Measurements from ENCODE around the gene FAM200B.
"Not testable (repeated sequence)": the region's sequence is repeated elsewhere in the genome, so short reads cannot be mapped to it uniquely, and the experiment has no call there.

The FAM200B gene

DNA sequence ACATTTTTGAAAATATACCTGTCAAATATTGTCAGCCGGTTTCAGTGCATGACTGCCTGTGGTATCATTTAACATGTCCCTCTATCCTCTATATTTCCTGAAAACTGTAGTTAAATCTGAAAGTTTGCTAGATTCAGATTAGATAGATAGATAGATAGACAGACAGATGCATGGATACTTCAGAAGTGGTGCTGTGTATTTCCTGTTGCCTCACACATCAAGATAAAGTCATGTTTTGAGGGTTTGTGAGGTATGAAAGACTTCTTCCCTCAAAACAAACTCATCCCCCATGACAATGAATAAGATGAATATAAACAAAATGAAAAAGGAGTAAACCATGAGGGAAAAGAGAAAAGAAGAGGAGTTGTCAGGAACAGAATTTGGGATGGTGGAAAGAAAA is 15.2 kb downstream of the FAM200B start:
- no peak for DNase-seq

DNA sequence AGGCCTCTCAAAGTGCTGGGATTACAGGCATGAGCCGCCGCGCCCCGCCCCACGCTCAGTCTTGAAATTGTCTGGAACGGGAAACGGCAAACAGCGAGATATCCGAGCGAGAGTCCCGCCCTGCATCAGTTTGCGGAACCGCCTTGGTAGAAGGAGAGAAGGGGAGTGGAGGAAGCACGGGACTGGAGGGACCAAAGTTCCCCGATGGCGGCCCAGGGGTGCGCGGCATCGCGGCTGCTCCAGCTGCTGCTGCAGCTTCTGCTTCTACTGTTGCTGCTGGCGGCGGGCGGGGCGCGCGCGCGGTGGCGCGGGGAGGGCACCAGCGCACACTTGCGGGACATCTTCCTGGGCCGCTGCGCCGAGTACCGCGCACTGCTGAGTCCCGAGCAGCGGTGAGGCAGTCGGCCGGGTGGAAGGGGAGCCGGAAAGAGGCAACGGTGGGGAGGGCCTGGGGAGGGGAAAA is 21.3 kb downstream of the FAM200B start, which contains the start of gene BST1:
Gene BST1 (plus strand): TSS at position 125 of the 463 bp plus-strand sequence. CDS start 80 bp downstream, at position 205.
- DNase-seq: no peak

DNA sequence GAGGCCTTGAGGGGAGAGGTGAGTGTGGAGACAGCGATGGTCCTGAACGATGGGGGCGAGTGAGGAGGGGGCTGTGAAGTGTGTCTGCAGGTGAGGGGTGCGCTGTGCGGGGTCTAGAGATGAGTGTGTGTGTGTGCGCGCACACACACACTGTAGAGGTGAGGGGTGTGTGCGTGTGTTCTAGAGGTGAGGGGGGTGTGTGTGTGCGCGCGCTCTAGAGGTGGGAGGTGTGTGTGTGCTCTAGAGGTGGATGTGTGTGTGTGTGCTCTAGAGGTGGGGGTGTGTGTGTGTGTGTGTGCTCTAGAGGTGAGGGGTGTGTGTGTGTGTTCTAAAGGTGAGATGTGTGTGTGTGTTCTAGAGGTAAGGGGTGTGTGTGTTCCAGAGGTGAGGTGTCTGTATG is 21.8 kb downstream of the FAM200B start:
- DNase-seq: no peak

DNA sequence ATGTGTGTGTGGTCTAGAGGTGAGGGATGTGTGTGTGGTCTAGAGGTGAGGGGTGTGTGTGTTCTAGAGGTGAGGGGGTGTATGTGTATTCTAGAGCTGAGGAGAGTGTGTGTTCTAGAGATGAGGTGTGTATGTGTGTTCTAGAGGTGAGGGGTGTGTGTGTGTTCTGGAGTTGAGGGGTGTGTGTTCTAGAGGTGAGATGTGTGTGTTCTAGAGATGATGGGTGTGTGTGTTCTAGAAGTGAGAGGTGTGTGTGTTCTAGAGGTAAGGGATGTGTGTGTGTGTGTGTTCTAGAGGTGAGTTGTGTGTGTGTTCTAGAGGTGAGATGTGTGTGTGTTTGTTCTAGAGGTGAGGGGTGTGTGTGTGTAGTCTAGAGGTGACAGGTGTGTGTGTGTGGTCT is 22.5 kb downstream of the FAM200B start:
- DNase-seq: no peak

DNA sequence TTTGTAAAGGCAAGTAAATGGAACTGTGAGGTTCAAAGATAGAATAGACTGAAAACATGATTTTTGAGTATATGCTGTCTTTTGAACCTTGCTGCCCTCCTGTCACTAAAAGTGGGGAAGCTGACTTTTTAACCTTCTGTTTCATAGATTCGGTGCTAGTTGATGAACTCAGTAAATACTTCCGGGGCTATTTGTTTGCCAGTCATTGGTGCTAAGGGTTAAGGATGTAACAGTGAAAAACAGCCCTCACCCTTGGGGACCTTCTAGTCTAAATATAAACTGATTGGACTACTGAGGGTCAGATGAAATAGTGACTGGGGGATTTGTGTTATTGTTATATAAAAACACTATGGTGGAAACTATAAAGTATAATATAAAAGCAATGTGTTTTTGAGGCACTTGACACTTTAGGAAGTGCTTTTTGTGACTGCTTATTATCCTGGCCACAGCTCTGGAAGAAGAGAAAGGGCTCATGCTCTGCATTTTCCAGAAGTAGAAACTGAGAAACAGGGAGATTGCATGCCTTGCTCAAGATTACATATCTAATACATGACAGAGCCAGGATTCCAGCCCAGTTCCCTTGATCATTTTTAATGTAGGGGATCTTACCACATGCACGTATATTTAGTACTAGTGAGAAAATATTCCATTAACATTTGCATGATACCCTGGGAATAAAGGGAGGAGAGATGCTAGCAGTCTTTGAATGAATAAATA is 25.2 kb downstream of the FAM200B start:
- no peak for DNase-seq

DNA sequence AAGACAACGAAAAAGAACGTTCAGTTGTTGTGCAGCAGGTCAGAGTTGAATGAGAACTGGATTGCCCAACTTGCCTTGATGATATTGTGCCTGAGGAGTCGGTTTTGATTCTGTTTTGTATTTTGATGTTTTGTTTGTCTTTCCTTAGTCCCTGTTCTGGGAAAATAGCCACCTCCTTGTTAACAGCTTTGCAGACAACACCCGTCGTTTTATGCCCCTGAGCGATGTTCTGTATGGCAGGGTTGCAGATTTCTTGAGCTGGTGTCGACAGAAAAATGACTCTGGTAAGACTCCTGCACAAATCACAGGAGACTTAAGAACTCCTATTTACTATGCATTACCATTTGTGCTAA is 25.7 kb downstream of the FAM200B start:
- DNase-seq: no peak

DNA sequence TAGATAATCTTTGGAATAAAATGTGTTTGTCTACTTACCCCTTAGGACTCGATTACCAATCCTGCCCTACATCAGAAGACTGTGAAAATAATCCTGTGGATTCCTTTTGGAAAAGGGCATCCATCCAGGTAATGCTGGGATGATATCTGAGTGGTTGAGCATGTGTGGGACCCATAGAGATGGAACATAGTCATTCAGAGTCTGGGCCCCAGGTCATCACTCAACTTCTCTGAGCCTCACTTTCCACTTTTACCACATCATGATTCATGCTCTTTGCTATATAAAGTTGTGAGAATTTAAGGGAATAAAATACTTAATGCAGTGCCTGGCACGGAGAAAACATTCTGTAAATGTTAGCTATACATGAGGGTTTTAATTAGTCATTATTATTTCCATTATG is 30.1 kb downstream of the FAM200B start:
- no peak for DNase-seq

DNA sequence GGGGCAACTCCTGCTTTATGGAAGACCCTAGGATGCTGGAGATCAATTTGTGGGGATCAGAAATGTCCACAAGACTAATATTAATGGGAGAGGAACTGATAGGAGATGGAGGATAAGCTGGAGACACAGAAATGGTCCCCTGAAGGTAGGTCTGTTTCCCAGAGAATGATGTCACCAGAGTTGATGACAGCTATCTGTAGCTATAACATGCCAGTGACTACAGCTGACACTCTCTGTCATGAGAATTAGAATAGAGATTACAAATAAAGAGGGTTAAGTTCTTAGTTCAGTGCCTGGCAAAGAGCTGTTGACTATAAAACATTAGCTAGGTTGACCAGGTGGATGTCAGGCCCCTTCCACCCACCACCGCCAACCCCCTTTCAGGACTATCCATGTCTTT is 30.6 kb downstream of the FAM200B start:
- no peak for DNase-seq

DNA sequence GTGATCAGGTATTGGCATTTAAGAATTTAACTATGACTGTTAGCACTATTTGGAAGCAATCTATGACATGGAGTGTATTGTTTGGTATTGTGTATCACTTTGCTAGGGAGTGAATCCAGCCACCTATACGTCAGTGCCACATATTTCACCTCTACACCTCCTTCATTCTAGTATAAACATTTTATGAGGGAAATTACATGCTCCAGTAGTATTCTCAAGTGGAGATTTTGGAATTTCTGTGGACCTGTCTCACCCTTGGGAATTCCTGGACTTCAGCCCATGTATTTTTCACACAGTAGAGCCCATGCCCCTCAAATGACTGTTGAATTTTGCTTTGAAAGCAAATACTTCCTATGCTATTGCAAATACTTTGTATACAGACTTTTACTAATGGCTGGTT is 32.5 kb downstream of the FAM200B start:
- DNase-seq: no peak

DNA sequence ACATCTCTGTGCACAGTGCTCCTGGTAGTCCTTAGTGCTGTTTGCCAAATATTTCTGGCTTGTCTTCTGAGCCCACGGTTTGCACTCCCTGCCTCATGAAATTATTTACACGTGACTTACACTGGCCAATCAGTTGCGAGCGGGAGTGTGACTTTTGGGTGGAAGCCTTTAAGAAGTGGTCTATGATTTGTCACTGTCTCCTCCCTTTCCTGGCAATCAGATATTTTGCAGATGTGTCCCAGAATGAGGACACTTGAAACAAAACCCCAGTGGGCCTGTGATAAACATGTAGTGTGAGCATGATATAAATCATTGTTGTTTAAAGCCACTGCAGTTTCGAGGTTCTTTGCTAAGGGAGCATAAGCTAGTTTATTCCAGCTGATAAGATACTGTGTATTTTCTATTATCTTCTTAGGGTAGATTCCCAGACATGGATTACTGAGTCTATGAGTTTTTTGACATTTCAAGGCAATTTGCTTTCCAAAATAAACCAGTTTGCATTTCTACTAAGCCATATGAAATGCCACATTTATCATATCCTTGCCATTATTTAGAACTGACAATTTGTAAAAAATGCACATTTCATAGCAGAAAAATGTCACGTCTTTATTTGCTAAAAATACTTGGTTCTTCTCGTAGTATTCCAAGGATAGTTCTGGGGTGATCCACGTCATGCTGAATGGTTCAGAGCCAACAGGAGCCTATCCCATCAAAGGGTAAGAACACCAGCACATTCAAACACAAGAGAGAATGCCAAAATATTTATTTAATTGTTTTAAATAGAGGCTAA is 33.2 kb downstream of the FAM200B start:
- no peak for DNase-seq

DNA sequence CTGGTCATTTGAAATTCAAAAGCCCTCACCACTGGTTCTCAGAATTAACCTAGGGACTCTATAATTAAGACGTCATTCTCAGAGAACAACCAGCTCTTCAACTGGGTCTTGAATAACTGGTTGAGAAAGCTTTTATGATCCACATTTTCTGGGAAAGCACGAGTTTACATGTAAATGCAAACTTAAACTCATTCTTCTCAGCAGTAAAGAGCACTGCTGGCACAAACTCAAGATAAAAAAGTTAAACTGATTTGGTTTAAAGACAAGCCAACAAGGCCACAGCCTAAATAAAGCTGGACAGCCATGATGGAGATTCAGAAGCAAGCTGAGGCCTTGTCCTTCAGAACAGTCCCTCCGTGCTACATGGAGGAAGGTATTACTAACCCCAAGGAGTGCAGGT is 34.5 kb downstream of the FAM200B start:
- DNase-seq: no peak

DNA sequence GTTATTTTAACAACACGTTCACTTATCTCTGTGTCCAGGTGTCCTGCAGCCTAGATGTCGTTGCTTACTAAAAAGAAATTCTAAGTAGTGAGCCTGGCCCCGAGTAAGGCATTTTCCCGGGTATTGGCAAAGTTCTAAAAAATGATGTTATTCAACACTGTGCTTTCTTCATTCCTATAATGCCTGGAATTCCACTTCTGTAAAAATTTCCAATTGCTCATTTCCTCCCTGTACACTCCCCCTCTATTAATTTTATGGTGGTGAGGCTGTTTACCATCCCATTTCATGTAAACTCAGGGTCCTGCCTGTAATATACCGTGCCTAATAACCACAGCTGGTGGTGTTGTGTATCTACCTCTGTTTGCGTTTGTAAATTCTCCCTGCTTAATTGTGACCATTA is 35.5 kb downstream of the FAM200B start:
- DNase-seq: no peak

DNA sequence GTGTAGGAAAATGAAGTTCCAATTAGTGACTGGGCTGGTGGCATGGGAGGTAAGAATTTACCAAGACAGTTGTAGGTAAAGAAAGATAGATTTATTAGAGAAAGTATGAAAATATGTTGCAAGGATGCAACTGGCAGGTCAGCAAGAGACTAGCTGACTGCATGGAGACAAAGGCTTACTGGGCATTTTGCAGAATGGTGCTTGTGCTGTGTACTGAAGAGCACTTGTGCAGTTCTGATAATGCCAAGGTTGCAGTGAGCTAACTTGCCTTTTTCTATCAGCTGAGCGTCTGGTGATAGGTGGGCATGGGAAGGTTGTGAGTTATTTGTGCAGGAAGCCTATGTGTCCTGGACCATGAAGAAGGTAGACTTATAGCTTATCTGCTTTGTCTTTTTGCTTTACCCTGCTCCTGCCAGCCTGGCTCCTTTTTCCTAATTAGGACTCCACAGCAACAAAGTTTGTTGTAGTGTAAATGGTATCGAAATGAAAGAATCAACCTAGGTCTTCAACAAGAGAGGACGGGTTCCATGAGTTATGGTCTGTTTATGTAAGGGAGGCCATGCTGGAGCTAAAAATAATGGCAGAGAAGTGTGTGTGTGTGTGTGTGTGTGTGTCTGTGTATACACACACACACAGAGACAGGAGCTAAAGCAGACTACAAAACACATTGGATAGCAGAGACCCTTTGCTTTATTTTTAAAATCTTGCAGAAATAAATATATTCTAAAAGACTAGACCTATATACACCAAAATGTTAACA is 36.2 kb downstream of the FAM200B start:
- no peak for DNase-seq

DNA sequence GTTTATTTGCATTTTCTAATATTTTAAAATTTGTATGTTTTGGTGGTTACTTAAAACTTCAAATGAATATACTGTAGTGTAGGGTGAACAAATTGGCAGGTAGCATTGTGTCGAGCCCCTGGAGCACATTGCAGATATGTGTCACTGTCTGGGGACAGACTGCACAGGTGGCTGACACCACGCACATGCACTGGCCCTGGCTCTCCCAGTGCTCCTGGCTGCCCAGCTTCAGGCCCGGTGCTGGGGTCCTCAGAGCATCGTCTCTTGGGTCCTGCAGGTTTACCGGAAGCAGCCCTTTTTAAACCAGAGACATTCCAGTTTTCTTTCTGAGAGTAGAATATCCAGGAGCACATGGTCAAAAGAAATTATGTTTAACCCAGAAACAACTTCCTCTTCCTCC is 36.8 kb downstream of the FAM200B start:
- DNase-seq: no peak

DNA sequence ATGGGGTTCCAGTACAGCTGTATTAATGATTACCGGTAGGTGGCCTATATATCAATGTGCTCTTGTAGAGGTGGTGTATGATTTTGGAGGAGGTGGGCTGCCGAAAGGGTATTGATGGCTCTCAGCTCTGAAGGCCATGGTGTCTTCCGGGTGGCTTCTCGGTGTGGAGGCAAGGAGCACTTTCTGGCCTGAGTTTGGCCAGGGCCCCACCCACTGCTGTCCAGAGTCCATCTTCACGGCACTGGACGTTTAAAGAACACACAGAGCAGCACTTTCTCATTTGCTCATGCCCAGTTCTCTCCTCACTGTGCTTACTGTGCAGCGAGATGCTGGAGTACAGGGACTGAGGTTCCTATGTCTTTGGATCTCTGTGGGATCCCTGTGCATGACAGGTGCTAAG is 37.3 kb downstream of the FAM200B start:
- DNase-seq: no peak

DNA sequence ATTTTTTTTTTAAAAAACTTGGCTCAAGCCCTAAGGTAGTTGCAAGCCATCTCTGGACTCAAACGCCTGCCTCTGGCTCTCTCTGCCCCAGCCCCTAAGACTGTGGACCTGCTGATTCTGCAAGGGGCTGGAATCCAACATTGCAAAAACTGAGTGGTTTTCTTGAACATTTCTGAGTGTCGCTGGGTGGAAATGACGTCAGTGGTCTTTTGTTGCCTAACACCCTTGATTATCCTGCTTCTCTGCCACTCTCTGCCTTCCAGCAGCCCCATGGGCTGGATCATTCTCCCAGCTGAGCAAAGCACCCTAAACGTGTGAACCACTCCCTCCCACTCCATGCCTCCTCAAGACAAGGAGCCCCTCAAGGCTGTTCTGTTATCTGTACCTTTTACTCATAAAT is 37.9 kb downstream of the FAM200B start:
- no peak for DNase-seq

DNA sequence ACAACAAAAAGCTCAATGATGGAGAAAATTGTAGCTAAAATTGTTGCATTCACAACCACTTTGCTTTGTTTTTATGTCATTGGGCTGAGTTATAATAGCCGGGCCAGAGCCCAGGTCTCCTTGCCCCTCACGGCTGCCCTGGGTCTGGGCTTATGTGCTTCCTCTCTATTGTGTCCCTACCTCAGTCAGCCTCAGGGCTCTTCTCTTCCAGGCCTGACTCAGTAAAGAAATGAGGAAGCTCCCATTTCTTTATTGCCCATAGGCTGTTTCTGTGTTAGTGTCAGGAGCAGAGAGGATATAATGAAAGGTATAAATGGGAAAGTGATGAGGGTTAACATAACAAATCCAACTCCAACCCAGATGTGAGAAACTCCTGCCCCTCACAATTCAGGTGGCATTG is 39.2 kb downstream of the FAM200B start:
- no peak for DNase-seq

DNA sequence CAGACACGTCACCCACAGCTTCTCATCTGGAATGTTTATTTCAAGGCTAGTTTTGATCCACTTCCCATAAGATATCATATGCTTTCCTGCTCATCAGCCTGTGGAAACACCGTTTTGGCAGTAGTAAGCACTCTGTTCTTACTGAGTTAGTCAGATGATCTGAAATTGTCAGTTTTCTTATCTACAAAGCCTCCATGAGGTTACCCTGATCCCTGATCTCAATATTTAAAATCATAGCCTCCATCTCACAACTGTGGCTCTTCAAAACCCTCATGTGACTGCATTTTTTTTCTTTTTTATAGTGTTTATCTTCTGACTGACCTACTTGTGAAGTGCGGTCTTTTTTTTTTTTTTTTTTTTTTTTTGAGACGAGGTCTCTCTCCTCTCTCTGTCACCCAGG is 44.0 kb downstream of the FAM200B start:
- DNase-seq: no peak

DNA sequence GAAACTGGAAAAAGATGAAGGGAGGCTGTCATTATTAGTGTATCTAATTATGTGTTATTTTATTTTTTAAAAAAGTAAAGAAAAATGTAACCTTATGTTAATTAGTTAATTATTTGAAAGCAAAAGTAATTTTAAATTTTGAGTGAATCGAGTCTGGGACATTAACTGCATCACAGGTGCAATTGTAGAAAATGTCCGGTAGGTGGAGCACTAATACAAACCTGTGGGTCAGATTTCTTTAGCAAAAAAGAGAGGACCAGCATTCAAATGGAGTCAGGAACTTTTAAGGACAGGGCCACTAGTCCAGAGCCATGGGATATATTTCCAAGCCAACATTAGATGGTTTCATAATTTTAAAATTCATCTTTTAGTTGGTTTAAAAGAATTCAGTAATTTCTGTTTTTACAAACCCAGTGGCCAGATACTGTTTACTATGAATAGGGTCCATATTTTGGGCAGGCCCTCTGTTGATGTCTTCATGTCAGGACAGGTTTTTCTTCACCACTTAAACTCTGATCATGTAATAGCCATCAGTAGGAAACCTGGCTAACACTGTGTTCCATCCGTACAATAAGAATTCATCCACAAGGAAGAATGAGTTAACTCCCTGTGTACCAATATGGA is 48.4 kb downstream of the FAM200B start:
- DNase-seq: peak in 1 of 2 experiments; percentile 46

DNA sequence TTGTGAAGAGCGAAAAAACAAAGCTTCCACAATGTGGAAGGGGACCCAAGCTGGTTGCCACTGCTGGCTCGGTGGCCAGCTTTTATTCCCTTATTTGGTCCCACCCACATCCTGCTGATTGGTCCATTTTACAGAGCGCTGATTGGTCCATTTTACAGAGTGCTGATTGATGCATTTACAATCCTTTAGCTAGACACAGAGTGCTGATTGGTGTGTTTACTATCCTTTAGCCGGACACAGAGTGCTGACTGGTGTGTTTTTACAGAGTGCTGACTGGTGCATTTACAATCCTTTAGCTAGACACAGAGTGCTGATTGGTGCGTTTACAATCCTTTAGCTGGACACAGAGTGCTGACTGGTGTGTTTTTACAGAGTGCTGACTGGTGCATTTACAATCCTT is 51.4 kb downstream of the FAM200B start:
- DNase-seq: not testable (repeated sequence)

DNA sequence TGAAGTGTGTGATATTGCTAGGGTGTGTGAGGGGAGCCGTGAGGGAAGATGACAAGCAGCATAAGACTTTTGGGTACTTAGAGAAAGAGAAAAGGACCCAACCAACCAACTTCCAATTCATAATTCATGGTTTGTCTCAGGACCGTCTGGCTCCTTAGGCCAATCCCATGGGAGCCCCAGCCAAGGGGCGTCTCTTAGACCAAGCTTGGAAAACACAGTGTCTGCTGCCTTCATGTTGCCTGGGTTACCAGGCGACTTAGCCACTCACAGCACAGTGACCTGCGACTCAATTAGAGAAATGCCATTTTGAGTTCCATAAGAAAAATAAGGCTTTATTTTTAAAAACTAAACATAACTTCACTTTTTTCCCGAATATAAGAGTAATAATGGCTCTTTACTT is 53.9 kb downstream of the FAM200B start:
- no peak for DNase-seq

DNA sequence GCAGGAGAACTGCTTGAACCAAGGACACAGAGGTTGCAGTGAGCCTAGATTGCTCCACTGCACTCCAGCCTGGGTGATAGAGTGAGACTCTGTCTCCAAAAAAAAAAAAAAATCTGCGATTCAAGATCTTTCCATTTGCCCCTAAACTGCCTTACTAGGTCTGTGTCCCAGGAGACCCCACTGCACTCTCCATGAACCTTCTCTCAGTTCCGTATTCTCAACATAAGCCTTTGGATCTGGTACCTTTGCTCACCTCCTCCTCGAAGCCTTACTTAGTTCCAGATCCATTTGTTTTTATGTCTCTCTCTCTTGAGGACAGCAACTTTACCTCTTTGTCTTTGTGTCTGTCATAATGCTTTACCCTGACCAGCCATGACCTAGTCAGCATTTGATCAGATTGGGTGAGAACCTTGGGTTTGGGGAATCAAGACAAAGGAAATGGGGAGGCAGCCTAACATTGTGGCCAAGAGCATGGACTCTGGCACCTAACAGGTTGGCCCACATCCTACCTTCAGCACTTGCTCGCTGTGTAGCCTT is 55.0 kb downstream of the FAM200B start:
- no peak for DNase-seq

DNA sequence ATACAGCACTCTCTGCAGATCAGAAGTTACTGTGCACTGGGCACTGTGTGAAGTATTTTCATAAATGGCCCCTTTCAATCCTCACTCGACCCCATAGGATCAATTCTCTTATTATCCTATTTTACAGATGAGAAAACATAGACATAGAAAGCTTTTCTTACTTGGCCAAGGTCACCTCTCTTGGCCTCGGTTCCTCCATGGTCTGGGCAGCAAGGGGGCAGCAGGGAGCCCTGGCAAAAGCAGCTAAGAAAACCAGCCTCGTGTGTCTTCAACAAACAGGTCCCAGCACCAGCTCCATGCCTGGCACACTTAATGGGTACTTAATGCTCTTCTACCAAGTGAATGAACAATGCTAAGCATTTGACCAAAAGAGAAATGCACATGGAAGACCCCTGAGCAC is 55.6 kb downstream of the FAM200B start:
- no peak for DNase-seq

All from NCI-H524 (cell line).